ENCODE data around the gene SLC25A24. TPM values are rescaled to one million over a fixed set of nuclear protein-coding genes. Genes with fewer than 3 reads are reported as not detected.
"Not testable (repeated sequence)": the region's sequence is repeated elsewhere in the genome, so short reads cannot be mapped to it uniquely, and the experiment has no call there.

The SLC25A24 gene
- total RNA-seq, 1 donor from 2014 or later, result 51.0 TPM

- DNase-seq (ENCODE audit: low spot score), result no peak
These were observed 60.0 kb downstream of the SLC25A24 start for GRCh38 chr1:108140177-108140576.

- DNase-seq (ENCODE audit: low spot score), result not testable (repeated sequence)
These were observed 60.6 kb downstream of the SLC25A24 start for GRCh38 chr1:108139555-108139954.

GRCh38 chr1:108133148-108133547 lies 67.0 kb downstream of the SLC25A24 start:
- DNase-seq (ENCODE audit: low spot score), result not testable (repeated sequence)

- not testable (repeated sequence) for DNase-seq (ENCODE audit: low spot score)
These were observed 67.8 kb downstream of the SLC25A24 start for GRCh38 chr1:108132367-108132766.

- not testable (repeated sequence) for DNase-seq (ENCODE audit: low spot score)
These were observed 68.9 kb downstream of the SLC25A24 start for GRCh38 chr1:108131281-108131680.

- no peak for DNase-seq (ENCODE audit: low spot score)
These were observed 69.3 kb downstream of the SLC25A24 start for GRCh38 chr1:108130794-108131193.

GRCh38 chr1:108129999-108130398 lies 70.1 kb downstream of the SLC25A24 start:
- DNase-seq (ENCODE audit: low spot score), result no peak

- peak; percentile 87 for DNase-seq (ENCODE audit: low spot score)
These were observed 74.6 kb downstream of the SLC25A24 start for GRCh38 chr1:108125312-108126138.

- DNase-seq (ENCODE audit: low spot score), result no peak
These were observed 75.4 kb downstream of the SLC25A24 start for GRCh38 chr1:108124622-108125311.

GRCh38 chr1:108124023-108124422 lies 76.1 kb downstream of the SLC25A24 start:
- no peak for DNase-seq (ENCODE audit: low spot score)

- peak; percentile 32 for DNase-seq (ENCODE audit: low spot score)
These were observed 78.6 kb downstream of the SLC25A24 start for GRCh38 chr1:108121358-108122143.

- no peak for DNase-seq (ENCODE audit: low spot score)
These were observed 80.0 kb downstream of the SLC25A24 start for GRCh38 chr1:108120163-108120562.

GRCh38 chr1:108119500-108119899 lies 80.6 kb downstream of the SLC25A24 start:
- DNase-seq (ENCODE audit: low spot score), result no peak

GRCh38 chr1:108117945-108118902 lies 81.9 kb downstream of the SLC25A24 start:
- DNase-seq (ENCODE audit: low spot score), result no peak

GRCh38 chr1:108117237-108117636 lies 82.9 kb downstream of the SLC25A24 start:
- no peak for DNase-seq (ENCODE audit: low spot score)

GRCh38 chr1:108114033-108114599 lies 86.0 kb downstream of the SLC25A24 start:
- DNase-seq (ENCODE audit: low spot score), result no peak

GRCh38 chr1:108113496-108113895 lies 86.6 kb downstream of the SLC25A24 start:
- DNase-seq (ENCODE audit: low spot score), result no peak

- no peak for DNase-seq (ENCODE audit: low spot score)
These were observed 90.7 kb downstream of the SLC25A24 start for GRCh38 chr1:108109295-108109973.

GRCh38 chr1:108108119-108108518 lies 92.0 kb downstream of the SLC25A24 start:
- no peak for DNase-seq (ENCODE audit: low spot score)

- DNase-seq (ENCODE audit: low spot score), result no peak
These were observed 92.5 kb downstream of the SLC25A24 start for GRCh38 chr1:108107658-108108057.
